HuH-7 (cell line): ENCODE data around the gene VPS41.
"Not testable (repeated sequence)": the region's sequence is repeated elsewhere in the genome, so short reads cannot be mapped to it uniquely, and the experiment has no call there.

Experiments
- DNase-seq: peaks from one replicate; pipeline ENCODE4 v3.0.0; 2011; ENCODE audit warnings: low spot score

Gene VPS41

GRCh38 chr7:38854947-38855346, 54.0 kb downstream of the VPS41 start:
- not testable (repeated sequence) for DNase-seq

GRCh38 chr7:38851321-38851720, 57.7 kb downstream of the VPS41 start:
- no peak for DNase-seq

- DNase-seq = no peak
Measured at GRCh38 chr7:38846280-38846679, 62.7 kb downstream of the VPS41 start.

GRCh38 chr7:38844952-38845563, 63.9 kb downstream of the VPS41 start:
- no peak for DNase-seq

- no peak for DNase-seq
Measured at GRCh38 chr7:38842746-38843145, 66.2 kb downstream of the VPS41 start.

GRCh38 chr7:38840736-38841460, 68.1 kb downstream of the VPS41 start:
- no peak for DNase-seq

- no peak for DNase-seq
Measured at GRCh38 chr7:38839851-38840250, 69.1 kb downstream of the VPS41 start.

GRCh38 chr7:38838725-38839385, 70.1 kb downstream of the VPS41 start:
- no peak for DNase-seq

GRCh38 chr7:38834357-38834756, 74.6 kb downstream of the VPS41 start:
- no peak for DNase-seq

GRCh38 chr7:38833329-38833728, 75.7 kb downstream of the VPS41 start:
- no peak for DNase-seq

GRCh38 chr7:38831259-38831996, 77.6 kb downstream of the VPS41 start:
- no peak for DNase-seq

- DNase-seq = no peak
Measured at GRCh38 chr7:38830826-38831225, 78.2 kb downstream of the VPS41 start.

GRCh38 chr7:38829488-38830165, 79.4 kb downstream of the VPS41 start:
- no peak for DNase-seq

GRCh38 chr7:38828026-38828425, 81.0 kb downstream of the VPS41 start:
- DNase-seq = no peak

- DNase-seq = no peak
Measured at GRCh38 chr7:38825721-38826440, 83.1 kb downstream of the VPS41 start.

- DNase-seq = no peak
Measured at GRCh38 chr7:38824948-38825347, 84.0 kb downstream of the VPS41 start.

- no peak for DNase-seq
Measured at GRCh38 chr7:38822549-38822948, 86.4 kb downstream of the VPS41 start.

- no peak for DNase-seq
Measured at GRCh38 chr7:38820571-38820970, 88.4 kb downstream of the VPS41 start.

GRCh38 chr7:38819463-38819862, 89.5 kb downstream of the VPS41 start:
- DNase-seq = no peak

GRCh38 chr7:38817526-38817925, 91.5 kb downstream of the VPS41 start:
- DNase-seq = no peak

- DNase-seq = no peak
Measured at GRCh38 chr7:38813768-38814167, 95.2 kb downstream of the VPS41 start.
